HCT116 (cell line): ENCODE results near the gene HOXB1. TPM values are rescaled to one million over a fixed set of nuclear protein-coding genes. Genes with fewer than 3 reads are reported as not detected.

Experiments
- ATAC-seq: fragments of 200-7000 bp; cut with Tn5 transposase; 2 replicates; pipeline ENCODE4 v1.9.1; 2020; ENCODE audit warnings: mild to moderate bottlenecking, moderate library complexity
- BruUV-seq: library from RNA; stranded (reverse); fragments of 400-500 nt; replicated peaks from 2 replicates; lab custom pipeline; 2021; lab: Mats Ljungman, UMichigan
- CTCF ChIA-PET: fragments of 300-600 bp; sonication (Branson Sonifier 250); formaldehyde crosslinking; loops from one replicate; lab custom pipeline; 2021; ENCODE audit warnings: antibody characterized with exemption; lab: Charles Lee
- POLR2A ChIA-PET: fragments of 300-600, 350-600 bp; sonication (Branson Sonifier 250); formaldehyde crosslinking; loops from one replicate; lab custom pipeline; 2021; ENCODE audit warnings: antibody characterized with exemption; lab: Charles Lee
- RAD21 ChIA-PET, 2 experiments: fragments of 300-600 bp; sonication (Branson Sonifier 250); formaldehyde crosslinking; loops; one replicate each; lab custom pipeline; 2023; ENCODE audit warnings: low total read pairs in 2 of 2; ENCODE audit not compliant: uncharacterized antibody in 2 of 2, unreplicated experiment in 2 of 2, low non-redundant PET in 1 of 2; lab: Charles Lee
- DNase-seq: peaks from one replicate; pipeline ENCODE4 v3.0.0-alpha.2; 2010; ENCODE audit warnings: low read depth, low spot score
- H2AFZ ChIP-seq: fragments of 200-600 bp; shearing (Covaris generic), sonication (generic); 2 replicates; pipeline ENCODE4 v1.6.1; 2017; ENCODE audit warnings: low read depth, mixed run types, mixed read lengths, antibody characterized with exemption, low read length; ENCODE audit not compliant: poor library complexity, severe bottlenecking
- H3K27ac ChIP-seq: 2 replicates; pipeline ENCODE4 v1.5.1; 2012; ENCODE audit warnings: low read depth, low read length
- H3K27me3 ChIP-seq: fragments of 200-600 bp; sonication (generic); 2 replicates; pipeline ENCODE4 v1.6.1; 2016; ENCODE audit warnings: mixed run types, low read length, mixed read lengths; ENCODE audit not compliant: insufficient read depth
- H3K36me3 ChIP-seq, 2 experiments: fragments of 200-500 bp in 1 of 2; fragments of 200-600 bp in 1 of 2; sonication (Bioruptor generic) in 1 of 2; sonication (generic) in 1 of 2; 2 replicates each; pipeline versions ENCODE4 v1.5.1 to v1.6.1; 2014 to 2016; ENCODE audit warnings: low read length in 2 of 2, inconsistent platforms in 1 of 2, mixed read lengths in 1 of 2, mixed run types in 1 of 2; ENCODE audit not compliant: insufficient read depth in 2 of 2, control insufficient read depth in 1 of 2
- H3K4me1 ChIP-seq, 2 experiments: fragments of 200-600 bp in 1 of 2; sonication (generic) in 1 of 2; 2 replicates each; pipeline versions ENCODE4 v1.5.1 to v1.6.1; 2012 to 2017; ENCODE audit warnings: low read length in 2 of 2, inconsistent platforms in 1 of 2, mild to moderate bottlenecking in 1 of 2, mixed read lengths in 1 of 2, mixed run types in 1 of 2, moderate library complexity in 1 of 2; ENCODE audit not compliant: insufficient read depth in 2 of 2, control insufficient read depth in 1 of 2
- H3K4me2 ChIP-seq: fragments of 200-600 bp; sonication (generic); 2 replicates; pipeline ENCODE4 v1.6.1; 2017; ENCODE audit warnings: mixed run types, low read length, mixed read lengths
- H3K4me3 ChIP-seq, 2 experiments: fragments of 200-600 bp in 1 of 2; sonication (generic) in 1 of 2; replicated peaks in 1 of 2; 2 replicates each; pipeline ENCODE4 v1.5.1; 2011 to 2016; ENCODE audit warnings: low read length in 2 of 2, control low read depth in 1 of 2, low read depth in 1 of 2, mild to moderate bottlenecking in 1 of 2, mixed read lengths in 1 of 2, mixed run types in 1 of 2
- H3K79me2 ChIP-seq: fragments of 200-600 bp; sonication (generic); 2 replicates; pipeline ENCODE4 v1.6.1; 2017; ENCODE audit warnings: mild to moderate bottlenecking, mixed run types, low read length, moderate library complexity, mixed read lengths; ENCODE audit not compliant: insufficient read depth
- H3K9ac ChIP-seq: fragments of 200-600 bp; sonication (generic); 2 replicates; pipeline ENCODE4 v1.6.1; 2016; ENCODE audit warnings: low read length, mixed read lengths
- H3K9me2 ChIP-seq: fragments of 200-600 bp; sonication (generic), shearing (Covaris generic); 2 replicates; pipeline ENCODE4 v1.6.1; 2017; ENCODE audit warnings: mixed run types, mild to moderate bottlenecking, moderate library complexity; ENCODE audit not compliant: insufficient read depth
- H3K9me3 ChIP-seq, 2 experiments: fragments of 200-500 bp in 1 of 2; fragments of 200-600 bp in 1 of 2; sonication (Bioruptor generic) in 1 of 2; sonication (generic) in 1 of 2; 2 replicates each; pipeline ENCODE4 v1.6.1; 2014 to 2017; ENCODE audit warnings: low read length in 2 of 2, mixed read lengths in 2 of 2, inconsistent platforms in 1 of 2, low read depth in 1 of 2, mild to moderate bottlenecking in 1 of 2, mixed run types in 1 of 2, moderate library complexity in 1 of 2; ENCODE audit not compliant: control insufficient read depth in 1 of 2, insufficient read depth in 1 of 2
- H4K20me1 ChIP-seq: fragments of 200-600 bp; sonication (generic), shearing (Covaris generic); 2 replicates; pipeline ENCODE4 v1.6.1; 2017; ENCODE audit warnings: mixed run types, mild to moderate bottlenecking, moderate library complexity; ENCODE audit not compliant: insufficient read depth
- POLR2A ChIP-seq: IDR thresholded peaks from 2 replicates; pipeline ENCODE4 v1.7.0; 2011; ENCODE audit warnings: borderline replicate concordance; ENCODE audit not compliant: insufficient read depth, insufficient read length; ENCODE audit errors: extremely low read depth
- RAD21 ChIP-seq: IDR thresholded peaks from 2 replicates; pipeline ENCODE4 v1.6.1; 2012; ENCODE audit warnings: low read depth, mild to moderate bottlenecking
- REST ChIP-seq: IDR thresholded peaks from 2 replicates; pipeline ENCODE4 v1.6.1; 2012; ENCODE audit warnings: low read depth
- intact Hi-C: fragments of 100-400 bp; cut with micrococcal nuclease; formaldehyde crosslinking; loops from 2 replicates; pipeline ENCODE4 v1.10.0; 2022
- total RNA-seq: library from RNA; stranded (reverse); gene quantifications from one replicate; pipeline ENCODE4 v1.2.1, GENCODE V29; 2021; ENCODE audit not compliant: unreplicated experiment

The HOXB1 gene
- total RNA-seq, 1 experiment from 2014 or later = not detected

GRCh38 chr17:48497103-48497502, 33.7 kb downstream of the HOXB1 start:
- DNase-seq (no peak), ATAC-seq (no peak)
- Histone ChIP-seq H4K20me1 (no peaks in the 10 kb centered on the region), H3K36me3 (no peaks in the 10 kb centered on the region), H3K9ac (no peak overlapping the region), H2AFZ (no peak overlapping the region), H3K9me2 (no peaks in the 10 kb centered on the region), H3K4me2 (no peak overlapping the region), H3K79me2 (no peaks in the 10 kb centered on the region), H3K9me3 (no peaks in the 10 kb centered on the region), H3K27ac (no peak overlapping the region), H3K4me1 (peaks cover 6 to 20% of the 10 kb centered on the region in 2 experiments), H3K4me3 (no peak overlapping the region), H3K27me3 (no peaks in the 10 kb centered on the region)
- BruUV-seq = no TSS peak
- ChIA-PET POLR2A (no interaction called here), RAD21 (no interaction called here), CTCF (interaction anchor here (1.4 kb wide), 1 partner anchor 9 kb away, joined by 3 read pairs; no protein-coding TSS in a partner anchor)
- intact Hi-C loops = no loop called here
- no peak for TF ChIP-seq REST

DNA sequence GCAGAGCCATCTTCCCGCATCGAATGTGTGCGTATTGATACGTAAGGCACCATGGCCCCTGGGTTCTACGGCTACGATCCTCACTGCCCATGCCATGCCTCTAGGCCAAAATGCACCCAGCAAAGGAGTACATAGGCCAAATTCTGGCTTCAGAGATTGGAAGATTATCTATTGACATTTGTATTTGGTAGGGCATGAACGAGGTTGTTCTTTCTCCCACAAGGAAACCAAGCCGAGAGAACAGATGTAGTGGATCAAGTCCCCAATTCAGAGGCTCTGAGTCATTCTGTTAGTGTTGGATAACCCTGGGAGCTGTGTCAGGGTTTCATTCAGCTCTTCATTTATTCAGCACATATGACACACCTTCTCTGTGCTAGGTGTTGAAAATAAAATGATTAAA, 36.5 kb downstream of the HOXB1 start:
- H3K27me3 ChIP-seq = no peaks in the 10 kb centered on the region
- H3K9ac ChIP-seq = no peak overlapping the region
- ChIA-PET RAD21 (no interaction called here), POLR2A (no interaction called here), CTCF (interaction anchor here (1.6 kb wide), 1 partner anchor 143 kb away, joined by 3 read pairs; no protein-coding TSS in a partner anchor)
- DNase-seq (no peak), ATAC-seq (no peak)
- no peaks in the 10 kb centered on the region for H3K9me2 ChIP-seq
- H3K4me2 ChIP-seq = no peak overlapping the region
- TF ChIP-seq POLR2A = no peak
- TF ChIP-seq REST = no peak
- no peak for TF ChIP-seq RAD21
- H3K27ac ChIP-seq = no peak overlapping the region
- H3K36me3 ChIP-seq = no peaks in the 10 kb centered on the region
- no peak overlapping the region for H3K4me3 ChIP-seq
- H3K9me3 ChIP-seq = no peaks in the 10 kb centered on the region
- no TSS peak for BruUV-seq
- peaks cover 25 to 42% of the 10 kb centered on the region in 2 experiments for H3K4me1 ChIP-seq
- H4K20me1 ChIP-seq = no peaks in the 10 kb centered on the region
- intact Hi-C loops = no loop called here
- no peak overlapping the region for H2AFZ ChIP-seq
- no peaks in the 10 kb centered on the region for H3K79me2 ChIP-seq
